ENCODE measurements around the gene ATP2B2. TPM values are rescaled to one million over a fixed set of nuclear protein-coding genes. Genes with fewer than 3 reads are reported as not detected.

Gene ATP2B2
- total RNA-seq, 1 experiment from 2014 or later = not detected

DNA sequence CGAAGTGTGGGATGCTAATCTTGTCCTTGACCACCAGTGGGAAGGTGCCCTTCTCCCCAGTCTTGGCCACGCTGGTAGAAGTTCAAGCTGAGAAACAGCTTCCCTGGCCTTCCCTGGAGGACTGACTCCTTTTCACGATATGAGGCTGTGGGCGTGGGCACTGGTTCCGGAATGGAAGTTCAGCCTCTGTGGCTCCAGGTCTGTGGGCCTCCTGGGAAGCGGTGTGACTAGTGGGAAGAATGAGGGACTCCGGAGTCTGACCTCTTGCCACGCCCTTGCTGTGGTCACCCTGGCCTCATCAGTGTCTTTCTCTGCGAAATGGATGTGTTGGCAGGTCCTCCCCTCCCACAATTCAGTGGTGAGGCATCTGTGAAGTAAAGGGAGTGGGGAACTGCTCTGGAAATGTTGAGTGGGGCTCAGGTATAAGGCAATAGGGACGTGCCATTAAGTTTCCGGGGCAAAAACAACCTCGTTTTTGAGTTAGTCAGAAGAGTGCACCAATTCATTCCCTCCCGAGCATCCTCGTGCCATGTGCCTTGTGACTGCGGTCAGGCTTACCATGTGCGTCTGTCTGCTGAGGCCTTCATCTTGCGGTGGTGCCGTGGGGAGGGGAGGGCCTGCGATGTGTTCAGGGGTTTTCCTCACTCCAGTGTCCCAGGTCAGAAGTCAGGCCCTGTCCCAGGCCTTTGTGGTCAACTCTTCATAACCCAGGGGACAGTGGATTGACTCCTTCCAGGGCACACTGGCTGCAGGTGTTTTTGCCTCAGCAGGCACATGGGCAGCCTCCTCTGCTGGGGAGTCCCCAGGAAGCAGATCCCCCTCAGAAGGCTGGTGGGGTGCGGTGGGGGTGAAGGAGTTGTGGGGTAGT is 172.7 kb downstream of the ATP2B2 start:
- no peak for DNase-seq (ENCODE audit: low read depth)

DNA sequence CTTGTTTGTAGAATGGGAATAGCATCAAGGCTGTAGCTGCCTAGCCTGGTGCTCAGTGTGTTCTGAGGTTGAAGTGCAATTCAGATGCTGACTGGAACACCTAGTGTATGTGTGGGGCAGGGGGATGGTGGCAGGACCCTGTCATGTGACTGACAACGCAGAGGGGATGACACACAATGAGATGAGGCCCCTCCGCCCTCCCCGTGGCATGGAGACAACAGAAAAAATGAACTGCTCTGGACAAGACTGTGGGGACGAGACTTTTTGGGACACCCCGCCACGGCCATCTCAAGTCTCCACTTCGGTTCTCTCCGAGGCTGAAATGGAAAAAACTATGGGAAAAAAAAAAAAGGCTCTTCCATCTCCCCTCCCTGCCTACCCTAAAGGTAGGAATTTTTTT is 174.1 kb downstream of the ATP2B2 start:
- DNase-seq (ENCODE audit: low read depth) = no peak

DNA sequence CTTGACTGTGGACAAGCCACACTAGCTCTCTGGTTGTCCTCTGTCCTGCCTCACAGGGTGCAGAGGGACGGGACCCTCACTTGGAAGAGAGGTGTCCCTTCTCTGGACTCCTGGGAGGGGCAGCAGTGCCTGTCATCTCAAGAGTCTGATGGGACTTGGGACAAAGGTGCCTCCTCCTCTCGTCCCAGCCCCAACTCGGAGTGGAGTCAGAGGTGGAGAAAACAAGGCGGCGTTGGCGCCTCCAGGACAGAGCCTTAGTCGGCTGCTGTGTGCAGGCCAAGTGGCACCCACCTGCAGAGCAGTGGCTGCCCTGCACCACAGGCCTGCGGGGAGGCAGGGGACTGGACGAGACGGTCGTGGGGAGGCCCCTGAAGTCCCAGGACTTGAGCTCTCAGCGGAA is 175.1 kb downstream of the ATP2B2 start:
- DNase-seq (ENCODE audit: low read depth) = no peak

DNA sequence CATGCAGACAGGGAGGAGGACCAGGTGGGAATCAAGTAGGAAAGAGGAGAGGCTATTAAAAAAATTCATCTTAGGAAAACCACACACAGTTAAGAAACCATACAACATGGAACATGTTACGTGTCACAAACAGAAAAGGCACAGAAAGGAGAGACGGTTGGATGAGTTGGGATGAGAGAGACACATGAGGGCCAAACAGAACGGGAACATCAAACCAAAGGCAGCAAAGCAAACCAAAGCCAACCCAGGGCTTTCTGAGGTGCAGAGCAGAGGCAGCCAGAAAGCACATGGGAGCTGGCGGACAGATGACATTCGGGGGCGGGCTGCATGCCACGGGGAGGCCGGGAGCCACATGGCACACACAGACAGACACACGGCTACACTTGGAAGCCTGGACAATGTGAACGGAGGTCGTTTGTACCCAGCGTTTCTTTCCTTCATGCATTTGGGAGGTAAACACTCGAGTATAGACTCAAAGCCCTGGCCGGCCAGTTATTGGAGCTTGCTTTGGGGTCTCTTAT is 175.8 kb downstream of the ATP2B2 start:
- DNase-seq (ENCODE audit: low read depth) = no peak

DNA sequence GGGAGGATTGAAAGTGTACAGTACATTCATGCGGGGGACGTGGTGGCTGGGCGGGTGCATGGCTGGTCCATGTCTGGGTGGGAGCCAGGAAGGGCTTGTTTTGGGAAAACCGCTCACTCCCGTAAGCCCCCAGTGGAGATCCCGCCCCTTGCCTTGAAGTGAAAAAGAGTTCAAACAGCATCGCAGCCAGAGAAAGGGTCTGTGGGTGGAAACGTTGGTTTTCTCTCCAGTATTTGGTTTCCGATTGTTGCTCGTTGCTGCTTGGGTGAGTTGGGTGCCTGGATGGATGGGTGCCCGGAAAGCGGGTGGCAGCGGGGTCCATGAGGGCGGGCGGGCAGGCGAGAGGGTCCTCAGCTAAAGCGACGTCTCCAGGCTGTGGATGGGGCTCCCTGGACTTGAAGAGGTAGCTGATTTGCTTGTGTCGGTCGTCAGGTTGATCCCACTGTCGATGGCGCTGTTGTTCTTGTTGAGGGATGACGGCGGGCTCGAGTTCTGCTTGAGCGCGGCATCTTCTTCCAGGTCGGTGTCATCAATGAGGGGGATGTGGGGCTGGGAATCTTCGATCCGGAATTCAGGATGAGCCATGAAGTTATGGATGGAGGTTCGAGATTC is 176.8 kb downstream of the ATP2B2 start:
- no peak for DNase-seq (ENCODE audit: low read depth)

DNA sequence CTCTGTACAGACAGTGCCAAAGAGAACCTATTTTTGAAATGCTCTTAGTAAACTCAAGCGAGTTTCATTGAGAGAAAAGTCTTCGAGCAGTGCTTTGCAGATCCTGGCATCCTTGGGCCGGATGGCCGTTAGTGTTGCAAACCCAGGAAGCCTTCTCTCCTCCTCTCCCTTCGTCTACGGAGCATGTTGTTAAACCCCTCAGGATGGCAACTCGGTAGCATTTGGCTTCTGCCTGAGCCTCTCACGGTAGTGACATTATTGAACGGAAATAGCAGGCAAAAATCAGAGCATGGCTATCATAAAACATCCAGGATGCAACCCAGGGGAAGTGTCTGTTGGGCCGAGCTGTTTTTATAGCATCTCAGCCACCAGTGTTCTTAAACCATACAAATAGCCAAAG is 177.8 kb downstream of the ATP2B2 start:
- DNase-seq (ENCODE audit: low read depth) = no peak

DNA sequence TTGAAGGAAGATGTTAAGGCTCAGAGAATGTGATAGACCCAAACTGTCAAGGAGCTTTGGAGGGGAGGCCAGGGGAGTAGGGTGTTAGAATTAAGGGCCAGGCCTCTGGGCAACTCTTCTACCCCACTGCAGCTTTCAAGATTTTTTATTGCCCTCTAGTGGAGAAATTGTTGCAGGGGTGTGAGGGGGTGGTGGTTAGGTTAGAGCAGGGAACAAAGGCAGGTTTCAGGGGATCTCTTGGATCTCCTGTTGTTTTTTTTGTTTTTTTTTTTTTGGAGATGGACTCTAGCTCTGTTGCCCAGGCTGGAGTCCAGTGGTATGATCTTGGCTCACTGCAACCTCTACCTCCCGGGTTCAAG is 183.1 kb downstream of the ATP2B2 start:
- DNase-seq (ENCODE audit: low read depth) = no peak

DNA sequence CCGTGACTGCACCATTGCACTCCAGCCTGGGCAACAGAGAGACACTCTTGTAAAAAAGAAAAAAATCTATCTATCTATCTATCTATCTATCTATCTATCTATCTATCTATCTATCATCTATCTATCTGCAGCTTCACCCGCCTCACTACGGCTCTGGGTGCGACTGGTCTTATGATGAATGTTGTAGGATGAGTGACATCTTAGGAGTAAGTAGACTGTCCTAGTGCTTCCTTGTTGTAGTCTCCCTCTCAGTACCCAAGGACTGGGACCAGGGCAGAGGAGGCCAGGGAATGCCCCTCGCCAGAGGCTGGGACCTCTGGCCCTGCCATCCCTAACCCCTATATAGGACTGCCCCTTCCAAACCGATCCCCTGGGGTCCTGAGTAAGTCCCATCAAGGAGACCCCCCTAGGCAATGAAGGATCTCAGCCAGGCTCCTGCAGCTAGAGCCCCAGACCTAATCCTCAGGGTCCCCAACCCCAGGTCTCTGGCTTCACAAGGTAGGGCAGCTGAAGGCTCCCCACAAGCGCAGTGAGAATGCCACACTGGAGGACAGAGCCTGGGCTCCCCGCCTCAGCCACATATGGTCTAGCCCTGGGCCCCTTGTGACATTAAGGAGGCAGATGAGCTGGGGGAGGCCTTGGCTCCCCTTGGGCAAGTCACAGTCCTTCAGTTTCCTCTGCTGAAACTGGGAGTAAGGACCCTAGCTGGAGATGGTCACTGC is 183.6 kb downstream of the ATP2B2 start:
- no peak for DNase-seq (ENCODE audit: low read depth)

DNA sequence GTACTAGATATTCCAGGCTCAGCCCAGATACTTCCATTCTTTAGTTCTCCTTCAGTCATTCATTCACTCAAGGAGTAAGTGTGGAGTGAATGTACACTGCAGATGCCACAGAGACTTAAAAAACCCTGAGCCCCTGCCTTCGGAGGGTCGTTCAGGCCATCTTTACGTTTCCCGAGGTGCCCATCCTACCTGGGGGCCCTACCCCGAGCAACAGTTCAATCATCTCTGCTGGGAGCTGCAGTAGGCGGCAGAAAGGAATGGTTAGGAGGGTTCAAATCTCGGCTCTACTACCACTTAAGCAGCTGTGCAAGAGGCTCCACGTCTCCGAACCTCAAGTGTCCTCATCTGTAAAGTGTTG is 185.1 kb downstream of the ATP2B2 start:
- DNase-seq (ENCODE audit: low read depth) = no peak

DNA sequence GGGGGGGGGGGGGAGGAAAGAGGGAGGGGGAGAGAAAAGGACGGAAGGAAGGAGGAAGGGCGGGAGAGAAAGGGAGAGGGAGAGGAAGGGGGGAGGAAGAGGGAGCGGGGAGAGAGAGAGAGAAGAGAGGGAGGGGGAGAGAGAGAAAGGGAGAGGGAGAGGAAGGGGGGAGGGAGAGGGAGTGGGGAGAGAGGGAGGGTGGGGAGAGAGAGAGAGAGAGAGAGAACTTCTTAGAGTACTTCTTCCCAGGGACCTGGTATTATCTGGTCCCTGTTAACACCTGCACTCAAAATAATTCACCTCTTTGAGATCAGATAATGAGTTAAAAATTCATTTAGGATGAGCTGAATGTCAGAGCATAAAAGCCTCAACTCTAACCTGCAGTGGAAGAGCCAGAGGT is 185.6 kb downstream of the ATP2B2 start:
- DNase-seq (ENCODE audit: low read depth) = no peak

DNA sequence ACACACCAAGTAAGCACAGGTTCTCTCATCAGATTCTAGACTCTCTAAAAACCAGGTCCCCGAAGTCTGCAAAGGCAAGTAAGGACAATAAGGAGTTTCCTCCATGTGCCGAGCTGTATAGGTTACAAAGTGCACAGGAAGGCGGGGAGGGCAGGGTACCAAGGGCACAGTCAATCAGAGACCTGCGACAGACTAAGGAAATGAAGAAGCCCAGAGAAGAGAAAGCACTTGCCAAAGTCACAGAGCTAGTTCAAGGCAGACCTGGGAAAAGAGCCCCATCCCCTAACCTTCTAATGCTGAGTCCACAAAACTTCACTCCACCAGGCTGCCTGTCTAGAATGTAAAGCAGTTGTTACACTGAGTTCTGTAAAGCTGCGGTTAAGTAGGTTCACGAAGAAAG is 186.1 kb downstream of the ATP2B2 start:
- no peak for DNase-seq (ENCODE audit: low read depth)

DNA sequence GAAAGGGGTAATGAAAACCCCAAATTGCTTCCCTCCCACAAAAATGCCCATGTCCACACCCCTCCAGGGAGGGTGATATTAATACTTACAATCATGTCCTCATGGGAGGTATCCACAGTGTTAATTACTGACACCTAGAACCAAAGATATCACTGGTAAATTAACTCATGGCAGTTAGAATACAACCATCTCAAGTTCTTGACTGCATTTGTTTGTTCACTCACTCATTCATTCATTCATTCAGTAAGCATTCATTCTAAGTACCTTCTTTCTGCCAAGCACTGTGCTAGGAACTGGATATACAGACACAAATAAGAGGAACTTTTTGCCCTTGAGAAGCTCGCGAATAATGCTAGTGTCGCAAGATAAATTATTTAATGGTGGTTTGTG is 187.4 kb downstream of the ATP2B2 start:
- DNase-seq (ENCODE audit: low read depth) = no peak

DNA sequence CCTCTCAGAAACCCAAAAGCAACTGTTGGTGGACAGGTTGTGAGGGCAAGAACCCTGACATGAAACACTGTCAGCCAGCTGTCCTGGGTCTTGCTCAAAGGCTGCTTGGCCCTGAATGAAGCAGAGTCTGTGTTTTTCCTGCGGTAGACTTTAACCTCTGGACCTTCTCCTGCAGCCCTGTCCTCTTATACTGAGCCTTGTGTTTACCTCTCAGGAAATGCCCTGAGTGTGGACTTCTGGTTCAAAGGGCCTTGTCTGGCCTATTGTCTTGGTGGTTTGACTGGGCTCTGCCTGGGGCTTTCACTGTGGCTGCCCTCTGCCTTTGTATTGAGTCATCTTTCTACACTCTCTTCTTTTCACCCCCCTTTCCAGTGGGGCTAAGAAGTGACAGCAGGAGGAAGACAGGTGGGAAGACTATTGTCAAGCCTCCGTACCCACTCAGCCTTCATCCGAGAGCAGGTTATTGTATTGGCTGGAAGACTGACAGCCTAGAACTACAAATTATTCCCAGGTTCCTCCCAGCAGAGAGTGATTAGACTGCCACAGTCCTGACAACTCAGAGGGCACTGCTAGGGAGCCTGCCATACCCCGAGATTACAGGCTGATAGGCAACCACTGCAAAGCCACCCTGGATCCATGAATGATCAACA is 187.9 kb downstream of the ATP2B2 start:
- DNase-seq (ENCODE audit: low read depth) = no peak

DNA sequence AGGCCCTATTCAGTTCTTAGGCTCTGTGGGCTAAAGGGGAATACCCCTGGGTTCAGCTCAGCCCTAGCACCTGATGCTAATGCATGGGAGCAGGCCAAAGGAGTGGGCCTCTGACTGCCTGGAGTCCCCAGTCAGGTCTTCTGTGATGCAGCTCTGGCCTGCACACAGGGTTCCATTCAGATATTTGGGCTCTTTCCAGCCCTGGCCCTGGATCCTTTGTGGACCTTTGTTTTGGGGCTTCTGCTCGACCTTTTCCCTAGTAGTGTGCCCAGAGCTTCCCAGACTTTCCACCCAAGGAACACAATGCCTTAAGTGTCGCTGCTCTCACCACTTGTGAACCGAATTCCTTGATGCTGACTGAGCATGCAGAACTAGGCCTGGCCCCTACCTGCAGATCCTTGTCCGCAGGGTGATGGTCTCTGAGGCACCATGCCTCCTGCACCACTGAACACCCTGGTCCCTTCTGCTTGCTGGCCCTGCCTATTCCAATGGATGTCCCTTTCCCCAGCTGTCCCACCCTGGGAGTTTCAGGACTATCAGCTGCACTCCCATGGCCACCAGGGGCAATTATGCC is 189.5 kb downstream of the ATP2B2 start:
- no peak for DNase-seq (ENCODE audit: low read depth)

DNA sequence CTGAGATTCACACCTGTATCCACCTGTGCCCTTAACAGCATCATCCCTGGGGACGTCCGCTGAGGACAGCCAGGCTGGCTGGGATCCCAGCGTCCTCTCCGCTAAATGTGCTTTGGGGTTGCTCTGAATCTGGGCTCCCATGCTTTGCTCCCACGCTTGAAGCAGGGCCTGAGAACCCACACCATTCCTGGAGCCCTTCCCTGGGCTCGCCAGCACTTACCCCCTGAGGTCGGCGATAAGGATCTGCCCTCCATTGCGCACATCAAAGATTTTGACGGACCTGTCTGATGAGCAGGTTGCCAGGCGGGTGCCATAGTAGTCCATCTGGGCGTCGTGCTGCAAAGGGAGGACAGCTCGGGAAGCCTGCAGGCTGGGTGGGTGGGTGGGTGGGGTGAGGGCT is 190.3 kb downstream of the ATP2B2 start:
- DNase-seq (ENCODE audit: low read depth) = no peak

DNA sequence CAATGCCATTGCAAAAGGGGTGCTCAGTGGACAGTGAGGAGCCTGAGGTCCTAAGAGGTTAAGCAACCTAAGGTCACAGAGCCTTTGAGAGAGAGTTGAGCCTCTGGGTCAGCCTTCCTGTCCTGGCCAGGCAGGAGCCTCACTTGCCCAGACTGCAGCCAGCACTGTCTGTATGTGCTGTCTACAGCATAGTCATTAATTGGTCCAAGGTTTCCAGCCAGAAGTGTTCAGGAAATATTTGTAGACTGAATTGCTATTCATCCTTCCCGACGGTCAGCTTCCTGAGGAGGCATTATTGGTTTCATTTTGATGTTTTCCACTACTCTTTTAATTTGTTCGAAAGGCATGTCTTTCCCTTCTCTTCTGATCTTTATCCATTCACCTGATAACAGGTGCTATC is 192.5 kb downstream of the ATP2B2 start:
- DNase-seq (ENCODE audit: low read depth) = no peak

DNA sequence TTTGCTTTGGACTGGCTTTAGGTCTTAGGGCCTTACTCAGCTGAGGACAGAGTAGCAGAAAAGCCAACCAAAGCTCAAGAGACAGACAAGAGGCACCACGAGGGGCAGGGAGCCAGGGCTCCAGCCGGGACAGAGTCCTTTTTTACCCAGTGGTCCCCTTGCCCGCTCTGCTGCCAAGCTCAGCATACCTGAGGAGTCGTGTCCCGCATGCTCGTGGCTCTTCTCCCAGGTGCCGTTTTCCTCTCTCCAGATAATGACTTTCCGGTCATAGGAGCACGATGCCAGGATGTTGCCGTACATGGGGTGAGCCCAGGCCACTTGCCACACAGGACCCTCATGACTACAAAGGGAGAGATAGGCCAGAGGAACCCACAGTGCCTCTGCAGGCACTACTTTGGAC is 193.0 kb downstream of the ATP2B2 start:
- no peak for DNase-seq (ENCODE audit: low read depth)

DNA sequence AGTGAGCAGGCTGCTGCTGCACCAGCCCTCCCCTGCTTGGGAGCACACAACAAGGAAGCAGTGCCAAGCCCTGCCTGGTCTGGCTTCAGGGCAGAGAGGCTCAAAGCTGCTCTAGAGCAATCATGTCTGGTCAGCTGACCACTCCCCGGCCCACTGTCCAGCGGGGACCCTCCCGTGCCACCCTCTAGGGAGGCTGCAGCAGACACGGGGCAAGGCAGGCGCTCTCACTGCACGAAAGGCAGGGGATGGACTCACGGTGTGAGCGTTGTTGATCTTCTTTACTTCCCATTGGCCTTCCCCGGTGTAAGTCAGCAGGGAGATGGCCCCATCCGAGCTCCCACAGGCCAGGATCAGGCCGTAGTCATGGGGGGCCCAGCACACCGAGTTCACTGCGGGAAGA is 193.7 kb downstream of the ATP2B2 start:
- no peak for DNase-seq (ENCODE audit: low read depth)

DNA sequence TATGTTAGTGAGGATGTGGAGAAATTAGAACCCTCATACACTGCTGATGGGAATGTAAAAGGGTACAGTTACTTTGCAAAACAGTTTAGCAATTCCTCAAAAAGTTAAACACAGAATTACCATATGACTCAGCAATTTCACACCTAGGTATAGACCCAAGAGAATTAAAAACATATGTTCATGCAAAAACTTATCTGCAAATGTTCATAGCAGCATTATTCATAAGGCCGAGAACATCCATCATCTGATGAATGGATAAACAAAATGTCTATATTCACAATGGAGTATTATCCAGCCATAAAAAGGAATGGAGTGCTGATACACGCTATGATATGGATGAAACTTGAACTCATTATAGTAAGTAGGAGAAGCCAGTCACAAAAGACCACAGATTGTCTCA is 194.8 kb downstream of the ATP2B2 start:
- DNase-seq (ENCODE audit: low read depth) = peak; percentile 19

DNA sequence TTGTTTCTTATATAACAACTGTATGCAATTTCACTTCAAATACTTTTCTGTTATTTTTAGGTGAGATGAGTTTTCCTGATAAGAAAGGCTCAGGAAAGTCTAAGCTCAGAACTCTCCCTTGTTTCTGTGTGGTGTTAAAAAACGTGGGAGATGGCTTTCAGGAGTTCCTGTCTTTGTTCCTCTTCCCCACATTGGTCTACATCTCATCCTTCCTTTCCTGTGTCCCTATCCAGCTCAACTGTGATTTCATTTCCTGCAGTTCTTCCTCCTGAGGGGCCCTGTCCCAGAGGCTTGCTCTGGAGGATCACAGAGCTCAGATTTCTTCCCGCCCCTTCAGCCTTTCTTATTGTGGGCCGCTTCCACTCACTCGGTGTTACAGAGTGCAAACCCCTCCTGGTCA is 195.7 kb downstream of the ATP2B2 start:
- DNase-seq (ENCODE audit: low read depth) = no peak

DNA sequence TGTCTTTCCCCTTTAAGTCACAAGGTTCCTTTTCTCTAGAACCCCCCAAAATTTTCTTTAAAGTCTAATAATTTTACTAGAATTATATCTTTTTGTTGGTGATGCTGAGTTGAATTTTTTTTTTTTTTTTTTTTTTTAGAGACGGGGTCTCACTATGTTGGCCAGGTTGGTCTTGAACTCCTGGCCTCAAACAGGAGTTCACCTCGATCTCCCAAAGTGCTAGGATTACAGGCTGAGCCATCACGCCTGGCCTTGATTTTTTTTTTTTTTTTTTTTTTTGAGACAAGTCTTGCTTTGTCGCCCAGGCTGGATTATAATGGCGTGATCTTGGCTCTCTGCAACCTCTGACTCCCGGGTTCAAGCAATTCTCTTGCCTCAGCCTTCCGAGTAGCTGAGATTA is 196.7 kb downstream of the ATP2B2 start:
- DNase-seq (ENCODE audit: low read depth) = no peak

DNA sequence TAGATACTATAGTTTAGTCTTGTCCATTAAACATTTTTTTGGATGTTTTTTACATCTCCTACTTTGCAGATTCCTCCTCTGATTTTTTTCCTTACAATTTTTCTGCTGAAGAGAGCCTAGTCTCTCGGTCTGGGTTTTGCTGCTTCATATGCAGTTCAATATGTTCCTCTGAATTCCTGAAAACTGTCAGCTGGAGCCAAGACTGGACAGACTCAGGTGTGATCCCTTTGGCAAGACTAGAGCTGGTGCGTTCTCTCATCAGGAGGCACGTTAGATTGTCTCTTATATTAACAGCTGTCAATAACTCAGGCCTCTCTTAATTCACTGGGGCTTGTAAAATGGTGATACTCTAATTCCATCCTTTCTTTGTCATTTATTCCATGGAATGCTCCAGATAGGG is 199.2 kb downstream of the ATP2B2 start:
- DNase-seq (ENCODE audit: low read depth) = no peak

Measured in LHCN-M2 (cell line).